GM12872 (cell line): ENCODE data around the gene LCE5A.

ENCODE experiments used
- TF ChIP-seq, protein P1 (sequence below): IDR thresholded peaks from 3 replicates; pipeline ENCODE4 v1.5.1; 2011; ENCODE audit warnings: low read depth, mild to moderate bottlenecking, low read length, moderate library complexity; ENCODE audit not compliant: insufficient read depth

The LCE5A gene

GRCh38 chr1:152486400-152487006, 24.1 kb upstream of the LCE5A start:
- TF ChIP-seq, protein P1, sequence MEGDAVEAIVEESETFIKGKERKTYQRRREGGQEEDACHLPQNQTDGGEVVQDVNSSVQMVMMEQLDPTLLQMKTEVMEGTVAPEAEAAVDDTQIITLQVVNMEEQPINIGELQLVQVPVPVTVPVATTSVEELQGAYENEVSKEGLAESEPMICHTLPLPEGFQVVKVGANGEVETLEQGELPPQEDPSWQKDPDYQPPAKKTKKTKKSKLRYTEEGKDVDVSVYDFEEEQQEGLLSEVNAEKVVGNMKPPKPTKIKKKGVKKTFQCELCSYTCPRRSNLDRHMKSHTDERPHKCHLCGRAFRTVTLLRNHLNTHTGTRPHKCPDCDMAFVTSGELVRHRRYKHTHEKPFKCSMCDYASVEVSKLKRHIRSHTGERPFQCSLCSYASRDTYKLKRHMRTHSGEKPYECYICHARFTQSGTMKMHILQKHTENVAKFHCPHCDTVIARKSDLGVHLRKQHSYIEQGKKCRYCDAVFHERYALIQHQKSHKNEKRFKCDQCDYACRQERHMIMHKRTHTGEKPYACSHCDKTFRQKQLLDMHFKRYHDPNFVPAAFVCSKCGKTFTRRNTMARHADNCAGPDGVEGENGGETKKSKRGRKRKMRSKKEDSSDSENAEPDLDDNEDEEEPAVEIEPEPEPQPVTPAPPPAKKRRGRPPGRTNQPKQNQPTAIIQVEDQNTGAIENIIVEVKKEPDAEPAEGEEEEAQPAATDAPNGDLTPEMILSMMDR: peak; percentile 68

- TF ChIP-seq, protein P1: no peak
These were observed 22.7 kb upstream of the LCE5A start for GRCh38 chr1:152487871-152488270.

DNA sequence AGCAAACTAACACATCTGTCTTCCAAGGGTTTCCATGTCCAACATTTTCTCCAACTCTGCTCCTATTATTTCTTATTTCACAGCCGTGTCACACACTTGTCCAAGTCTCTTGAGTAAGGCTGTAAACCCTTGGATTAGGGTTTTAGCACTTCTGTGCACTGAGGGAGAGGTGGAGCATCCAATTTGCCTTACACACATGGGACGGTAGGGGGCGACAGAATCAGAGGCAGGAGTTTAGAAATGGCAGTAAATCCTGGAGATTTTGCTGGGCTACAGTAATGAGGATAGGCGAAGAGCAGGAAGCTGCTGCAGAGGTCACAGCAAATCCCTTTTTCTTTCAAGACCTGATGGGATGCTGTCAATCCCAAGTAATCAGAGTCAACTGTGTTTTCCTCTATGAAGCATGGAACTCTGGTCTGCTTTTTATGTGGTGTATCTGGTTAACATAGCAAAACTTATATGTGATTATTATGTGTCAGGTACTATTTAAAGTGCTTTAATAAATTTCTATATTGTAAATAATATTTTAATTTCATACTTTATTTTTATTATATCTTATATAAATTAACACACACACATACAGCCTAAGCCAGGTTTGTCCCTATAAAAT, 15.4 kb upstream of the LCE5A start:
- TF ChIP-seq, protein P1: peak; percentile 76

GRCh38 chr1:152497273-152497672, 13.3 kb upstream of the LCE5A start:
- TF ChIP-seq, protein P1: peak; percentile 47; the same call in 2 of the 3 replicates

DNA sequence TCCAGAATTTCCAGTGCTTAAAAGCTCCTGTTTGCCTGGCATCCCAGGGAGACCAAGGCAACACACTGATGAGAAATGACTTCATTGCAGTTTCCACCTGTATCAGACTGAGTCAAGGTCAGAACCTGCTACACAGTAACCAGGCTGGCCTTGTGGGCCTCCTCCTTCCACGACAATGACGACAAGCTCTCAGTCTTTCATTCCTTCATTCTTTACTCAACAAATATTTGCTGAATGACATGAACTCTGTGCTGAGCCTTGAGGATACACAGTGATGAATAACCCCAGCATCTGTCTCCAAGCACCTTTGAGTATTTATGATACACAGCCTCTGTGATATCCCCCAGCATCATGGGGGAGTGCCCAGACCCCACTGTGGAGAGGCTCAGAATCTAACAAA, 8.9 kb upstream of the LCE5A start:
- TF ChIP-seq, protein P1: no peak

- TF ChIP-seq, protein P1: no peak
These were observed 8.0 kb upstream of the LCE5A start for GRCh38 chr1:152502496-152503180.

DNA sequence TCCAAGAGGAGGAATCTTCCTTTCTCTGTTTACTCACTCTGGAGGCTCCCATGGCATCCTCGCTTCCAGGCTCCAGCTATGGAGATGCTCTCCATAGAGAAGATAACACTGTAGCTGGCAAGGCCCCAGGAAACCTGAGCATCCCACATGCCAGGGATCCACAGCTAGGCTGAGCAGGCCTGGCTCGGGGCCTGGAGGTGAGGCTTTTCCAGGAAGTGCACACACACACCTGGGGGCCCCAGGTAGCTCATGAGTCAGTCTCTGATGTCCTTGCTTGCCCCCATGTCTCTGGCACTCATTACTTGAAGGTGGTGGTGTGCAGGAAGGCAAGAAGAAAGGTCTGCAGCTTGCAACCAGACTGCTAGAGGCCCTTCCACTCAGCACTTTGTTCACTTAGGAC, 5.5 kb upstream of the LCE5A start:
- TF ChIP-seq, protein P1: no peak
